ENCODE results near the gene NELFE. TPM values are rescaled to one million over a fixed set of nuclear protein-coding genes. Genes with fewer than 3 reads are reported as not detected.

The NELFE gene
- total RNA-seq, 1 donor from 2014 or later, result 41.9 TPM

DNA sequence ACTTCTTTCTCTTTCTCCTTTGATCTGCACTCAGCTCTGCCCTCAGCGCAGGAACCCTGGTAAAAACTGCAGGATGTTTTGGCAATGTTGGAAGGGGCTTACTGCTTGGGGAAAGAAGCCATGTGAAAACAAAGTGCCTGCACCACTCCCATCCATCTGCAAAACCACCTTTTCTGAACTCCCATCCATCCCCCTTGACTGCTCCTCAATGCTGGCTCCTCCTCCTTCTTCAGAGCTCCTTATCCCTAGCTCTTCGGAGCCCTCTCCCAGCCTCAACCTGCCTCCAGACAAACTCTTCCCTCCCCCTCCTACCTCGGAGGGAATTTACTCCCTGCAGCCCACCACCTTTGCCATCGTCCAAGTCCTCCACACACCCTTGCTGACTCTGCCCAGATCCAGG is 52.6 kb downstream of the NELFE start:
- no peak for DNase-seq (ENCODE audit: missing footprints)
- ATAC-seq, result no peak
- intact Hi-C loops (cut with DNase I), result loop anchor here (5.0 kb wide), 1 partner anchor 161 kb away; no protein-coding TSS in a partner anchor

DNA sequence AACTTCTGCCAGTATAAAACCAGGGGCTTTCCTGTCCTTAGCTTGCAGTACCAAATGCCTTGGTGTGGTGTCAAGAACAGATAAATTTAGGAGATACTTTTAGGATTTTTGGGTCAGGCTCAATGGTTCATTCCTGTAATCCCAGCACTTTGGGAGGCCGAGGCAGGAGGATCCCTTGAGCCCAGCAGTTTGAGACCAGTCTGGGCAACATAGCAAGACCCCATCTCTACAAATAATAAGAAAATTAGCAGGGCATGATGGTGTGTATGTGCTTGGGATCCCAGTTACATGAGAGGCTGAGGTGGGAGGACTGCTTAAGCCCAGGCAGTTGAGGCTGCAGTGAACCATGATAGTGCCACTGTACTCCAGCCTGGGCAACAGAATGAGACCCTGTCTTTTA is 53.7 kb downstream of the NELFE start:
- DNase-seq (ENCODE audit: missing footprints) (no peak), ATAC-seq (no peak)
- intact Hi-C loops (cut with DNase I), result loop anchor here (5.0 kb wide), 1 partner anchor 162 kb away; no protein-coding TSS in a partner anchor

DNA sequence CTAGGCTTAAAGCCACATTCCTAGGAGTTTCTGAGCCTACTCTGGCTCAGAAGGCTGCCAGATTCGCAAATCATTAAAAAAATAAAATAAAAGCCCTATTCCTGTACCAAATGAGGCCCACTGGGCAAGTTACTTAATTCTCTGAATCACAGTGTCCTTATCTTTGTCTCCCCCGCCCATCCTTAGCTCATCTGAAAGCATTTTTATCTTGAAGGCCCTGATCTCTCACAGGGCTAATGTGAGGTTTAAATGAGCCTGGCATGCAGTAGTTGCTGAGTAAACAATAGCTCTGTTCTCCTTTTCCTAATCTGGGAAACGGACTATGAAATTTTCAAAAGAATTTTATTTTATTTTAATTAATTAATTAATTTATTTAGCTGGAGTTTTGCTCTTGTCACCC is 54.8 kb downstream of the NELFE start:
- intact Hi-C loops (cut with DNase I), result loop anchor here (5.0 kb wide), 1 partner anchor 53 kb away; the partner anchor contains the start of genes NELFE and SKIC2
- DNase-seq (ENCODE audit: missing footprints), result no peak
- ATAC-seq, result no peak

Small RNAs within 50 kb of the gene (microRNA-seq; reads per million reads assigned to microRNA genes)
- not detected for gene MIR1236

Other genes starting within 250 kb of the NELFE start
- gene LY6G6D, start 243.6 kb downstream of the NELFE start, total RNA-seq, result not detected
- gene LY6G6C, start 237.2 kb downstream of the NELFE start, total RNA-seq, result not detected
- 0.70 TPM for gene MPIG6B, start 235.6 kb downstream of the NELFE start, total RNA-seq
- gene DDAH2, start 229.7 kb downstream of the NELFE start, total RNA-seq, result 40.6 TPM
- 102 TPM for gene CLIC1, start 222.4 kb downstream of the NELFE start, total RNA-seq
- gene MSH5, start 219.0 kb downstream of the NELFE start, total RNA-seq, result 2.0 TPM
- gene SAPCD1, start 196.3 kb downstream of the NELFE start, total RNA-seq, result 0.57 TPM
- gene VWA7, start 181.6 kb downstream of the NELFE start, total RNA-seq, result 12.1 TPM
- 29.7 TPM for gene VARS1, start 163.2 kb downstream of the NELFE start, total RNA-seq
- 24.6 TPM for gene LSM2, start 152.0 kb downstream of the NELFE start, total RNA-seq
- 1.6 TPM for gene HSPA1L, start 143.7 kb downstream of the NELFE start, total RNA-seq
- 298 TPM for gene HSPA1A, start 143.4 kb downstream of the NELFE start, total RNA-seq
- 215 TPM for gene HSPA1B, start 131.2 kb downstream of the NELFE start, total RNA-seq
- 25.6 TPM for gene NEU1, start 96.2 kb downstream of the NELFE start, total RNA-seq
- gene SLC44A4, start 80.0 kb downstream of the NELFE start, total RNA-seq, result not detected
- 16.8 TPM for gene EHMT2, start 61.3 kb downstream of the NELFE start, total RNA-seq
- 3.2 TPM for gene ZBTB12, start 56.9 kb downstream of the NELFE start, total RNA-seq
- gene C2, start 31.3 kb downstream of the NELFE start, total RNA-seq, result 8.9 TPM
- gene CFB, start 12.9 kb downstream of the NELFE start, total RNA-seq, result 8.8 TPM
- gene SKIC2, start 204 bp upstream of the NELFE start, total RNA-seq, result 30.7 TPM
- gene DXO, start 13.2 kb upstream of the NELFE start, total RNA-seq, result 9.8 TPM
- gene C4A, start 23.1 kb upstream of the NELFE start, total RNA-seq, result 92.1 TPM
- 81.6 TPM for gene C4B, start 55.8 kb upstream of the NELFE start, total RNA-seq
- 0.30 TPM for gene CYP21A2, start 79.4 kb upstream of the NELFE start, total RNA-seq
- 73.3 TPM for gene TNXB, start 150.4 kb upstream of the NELFE start, total RNA-seq
- 24.4 TPM for gene ATF6B, start 169.3 kb upstream of the NELFE start, total RNA-seq
- 2.8 TPM for gene FKBPL, start 171.3 kb upstream of the NELFE start, total RNA-seq
- gene PRRT1, start 193.0 kb upstream of the NELFE start, total RNA-seq, result 0.46 TPM
- 22.8 TPM for gene PPT2, start 195.2 kb upstream of the NELFE start, total RNA-seq
- gene EGFL8, start 205.6 kb upstream of the NELFE start, total RNA-seq, result 7.8 TPM
- gene AGPAT1, start 217.1 kb upstream of the NELFE start, total RNA-seq, result 48.2 TPM
- 97.5 TPM for gene RNF5, start 219.4 kb upstream of the NELFE start, total RNA-seq
- gene AGER, start 225.3 kb upstream of the NELFE start, total RNA-seq, result 2.0 TPM
- 42.9 TPM for gene PBX2, start 231.2 kb upstream of the NELFE start, total RNA-seq
- 6.3 TPM for gene GPSM3, start 233.7 kb upstream of the NELFE start, total RNA-seq

All from Right ventricle myocardium inferior (tissue), 1 donor.